HepG2 (cell line): ENCODE results near the gene AGGF1. TPM values are rescaled to one million over a fixed set of nuclear protein-coding genes. Genes with fewer than 3 reads are reported as not detected.

Source experiments
- ARID4A ChIP-seq: sonication (generic); formaldehyde crosslinking; IDR thresholded peaks from 2 replicates; pipeline ENCODE4 v1.5.0; 2020; ENCODE audit warnings: mild to moderate bottlenecking, missing genetic modification reagents, borderline replicate concordance
- BRCA1 ChIP-seq: sonication (generic); formaldehyde crosslinking; IDR thresholded peaks from 2 replicates; pipeline ENCODE4 v1.4.0; 2020; ENCODE audit warnings: missing genetic modification reagents
- CEBPB ChIP-seq: IDR thresholded peaks from 2 replicates; pipeline ENCODE4 v1.6.1; 2011; ENCODE audit warnings: low read depth, low read length, improper control_type of control experiment, borderline replicate concordance
- DNMT3B ChIP-seq: conservative IDR thresholded peaks from 2 replicates; pipeline ENCODE4 v1.6.1; 2016; ENCODE audit warnings: missing biosample characterization, control low read depth
- MED1 ChIP-seq: sonication (generic); formaldehyde crosslinking; IDR thresholded peaks from 2 replicates; pipeline ENCODE4 v1.4.0; 2020; ENCODE audit warnings: missing genetic modification reagents
- MIER3 ChIP-seq: IDR thresholded peaks from 2 replicates; pipeline ENCODE4 v1.6.1; 2016; ENCODE audit warnings: missing compliant biosample characterization, borderline replicate concordance
- UBTF ChIP-seq: sonication (generic); formaldehyde crosslinking; IDR thresholded peaks from 2 replicates; pipeline ENCODE4 v1.4.0; 2020; ENCODE audit warnings: mild to moderate bottlenecking, missing genetic modification reagents
- ZNF333 ChIP-seq: sonication (generic); formaldehyde crosslinking; IDR thresholded peaks from 2 replicates; pipeline ENCODE4 v1.4.0; 2020; ENCODE audit warnings: mild to moderate bottlenecking, missing genetic modification reagents, borderline replicate concordance
- polyA plus RNA-seq, 8 experiments: library from polyadenylated mRNA; depleted of rRNA in 3 of 8; stranded (reverse) in 7 of 8; unstranded in 1 of 8; fragments of >200 nt; fragmentation: Illumina TruSeq in 4 of 8; extraction: Trizol in 4 of 8; gene quantifications; 2 replicates each; pipeline versions ENCODE4 v1.2.1 to v1.2.3, GENCODE V29; 2011 to 2016; ENCODE audit warnings: low read depth in 4 of 8, missing spikeins in 1 of 8, mixed read lengths in 1 of 8; ENCODE audit not compliant: insufficient read depth in 1 of 8
- total RNA-seq, 5 experiments: library from RNA; depleted of rRNA; stranded (reverse); fragments of >200 nt; fragmentation: Illumina TruSeq; extraction: Trizol; gene quantifications; 2 replicates each; pipeline ENCODE4 v1.2.3, GENCODE V29; 2016; ENCODE audit warnings: low read depth in 1 of 5
- TF ChIP-seq, protein P1 (sequence below): sonication (generic); formaldehyde crosslinking; IDR thresholded peaks from 2 replicates; pipeline ENCODE4 v1.5.0; 2020; ENCODE audit warnings: missing genetic modification reagents
- TF ChIP-seq, protein P2 (sequence below): sonication (generic); formaldehyde crosslinking; conservative IDR thresholded peaks from 2 replicates; pipeline ENCODE4 v1.4.0; 2020; ENCODE audit warnings: mild to moderate bottlenecking, missing genetic modification reagents, moderate library complexity
- TF ChIP-seq, protein P3 (sequence below): sonication (generic); formaldehyde crosslinking; IDR thresholded peaks from 2 replicates; pipeline ENCODE4 v1.5.1; 2020; ENCODE audit warnings: missing genetic modification reagents, mild to moderate bottlenecking, borderline replicate concordance

Gene AGGF1
- total and polyA plus RNA-seq, 2 of the 13 experiments (the other 11 are each of a cell fraction or from before 2014, with no cell fraction given): 12.9 to 15.5 TPM

- TF ChIP-seq ARID4A (peak; percentile 90; the same call in 1 of the 2 replicates), MED1 (CRISPR knock-in tag) (peak; percentile 65), ZNF333 (CRISPR knock-in tag) (0 out of 2 replicates have a peak, but pooled peaks have one; percentile 89), CEBPB (peak; percentile 57), BRCA1 (CRISPR knock-in tag) (peak; percentile 94), DNMT3B (CRISPR knock-in tag) (peak; percentile 71), MIER3 (peak; percentile 56; the same call in 1 of the 2 replicates), UBTF (CRISPR knock-in tag) (peak; percentile 91)
- TF ChIP-seq, protein P1, sequence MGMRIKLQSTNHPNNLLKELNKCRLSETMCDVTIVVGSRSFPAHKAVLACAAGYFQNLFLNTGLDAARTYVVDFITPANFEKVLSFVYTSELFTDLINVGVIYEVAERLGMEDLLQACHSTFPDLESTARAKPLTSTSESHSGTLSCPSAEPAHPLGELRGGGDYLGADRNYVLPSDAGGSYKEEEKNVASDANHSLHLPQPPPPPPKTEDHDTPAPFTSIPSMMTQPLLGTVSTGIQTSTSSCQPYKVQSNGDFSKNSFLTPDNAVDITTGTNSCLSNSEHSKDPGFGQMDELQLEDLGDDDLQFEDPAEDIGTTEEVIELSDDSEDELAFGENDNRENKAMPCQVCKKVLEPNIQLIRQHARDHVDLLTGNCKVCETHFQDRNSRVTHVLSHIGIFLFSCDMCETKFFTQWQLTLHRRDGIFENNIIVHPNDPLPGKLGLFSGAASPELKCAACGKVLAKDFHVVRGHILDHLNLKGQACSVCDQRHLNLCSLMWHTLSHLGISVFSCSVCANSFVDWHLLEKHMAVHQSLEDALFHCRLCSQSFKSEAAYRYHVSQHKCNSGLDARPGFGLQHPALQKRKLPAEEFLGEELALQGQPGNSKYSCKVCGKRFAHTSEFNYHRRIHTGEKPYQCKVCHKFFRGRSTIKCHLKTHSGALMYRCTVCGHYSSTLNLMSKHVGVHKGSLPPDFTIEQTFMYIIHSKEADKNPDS: 0 out of 2 replicates have a peak, but pooled peaks have one; percentile 40
- TF ChIP-seq, protein P2, sequence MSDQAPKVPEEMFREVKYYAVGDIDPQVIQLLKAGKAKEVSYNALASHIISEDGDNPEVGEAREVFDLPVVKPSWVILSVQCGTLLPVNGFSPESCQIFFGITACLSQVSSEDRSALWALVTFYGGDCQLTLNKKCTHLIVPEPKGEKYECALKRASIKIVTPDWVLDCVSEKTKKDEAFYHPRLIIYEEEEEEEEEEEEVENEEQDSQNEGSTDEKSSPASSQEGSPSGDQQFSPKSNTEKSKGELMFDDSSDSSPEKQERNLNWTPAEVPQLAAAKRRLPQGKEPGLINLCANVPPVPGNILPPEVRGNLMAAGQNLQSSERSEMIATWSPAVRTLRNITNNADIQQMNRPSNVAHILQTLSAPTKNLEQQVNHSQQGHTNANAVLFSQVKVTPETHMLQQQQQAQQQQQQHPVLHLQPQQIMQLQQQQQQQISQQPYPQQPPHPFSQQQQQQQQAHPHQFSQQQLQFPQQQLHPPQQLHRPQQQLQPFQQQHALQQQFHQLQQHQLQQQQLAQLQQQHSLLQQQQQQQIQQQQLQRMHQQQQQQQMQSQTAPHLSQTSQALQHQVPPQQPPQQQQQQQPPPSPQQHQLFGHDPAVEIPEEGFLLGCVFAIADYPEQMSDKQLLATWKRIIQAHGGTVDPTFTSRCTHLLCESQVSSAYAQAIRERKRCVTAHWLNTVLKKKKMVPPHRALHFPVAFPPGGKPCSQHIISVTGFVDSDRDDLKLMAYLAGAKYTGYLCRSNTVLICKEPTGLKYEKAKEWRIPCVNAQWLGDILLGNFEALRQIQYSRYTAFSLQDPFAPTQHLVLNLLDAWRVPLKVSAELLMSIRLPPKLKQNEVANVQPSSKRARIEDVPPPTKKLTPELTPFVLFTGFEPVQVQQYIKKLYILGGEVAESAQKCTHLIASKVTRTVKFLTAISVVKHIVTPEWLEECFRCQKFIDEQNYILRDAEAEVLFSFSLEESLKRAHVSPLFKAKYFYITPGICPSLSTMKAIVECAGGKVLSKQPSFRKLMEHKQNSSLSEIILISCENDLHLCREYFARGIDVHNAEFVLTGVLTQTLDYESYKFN: peak; percentile 51
- TF ChIP-seq, protein P3, sequence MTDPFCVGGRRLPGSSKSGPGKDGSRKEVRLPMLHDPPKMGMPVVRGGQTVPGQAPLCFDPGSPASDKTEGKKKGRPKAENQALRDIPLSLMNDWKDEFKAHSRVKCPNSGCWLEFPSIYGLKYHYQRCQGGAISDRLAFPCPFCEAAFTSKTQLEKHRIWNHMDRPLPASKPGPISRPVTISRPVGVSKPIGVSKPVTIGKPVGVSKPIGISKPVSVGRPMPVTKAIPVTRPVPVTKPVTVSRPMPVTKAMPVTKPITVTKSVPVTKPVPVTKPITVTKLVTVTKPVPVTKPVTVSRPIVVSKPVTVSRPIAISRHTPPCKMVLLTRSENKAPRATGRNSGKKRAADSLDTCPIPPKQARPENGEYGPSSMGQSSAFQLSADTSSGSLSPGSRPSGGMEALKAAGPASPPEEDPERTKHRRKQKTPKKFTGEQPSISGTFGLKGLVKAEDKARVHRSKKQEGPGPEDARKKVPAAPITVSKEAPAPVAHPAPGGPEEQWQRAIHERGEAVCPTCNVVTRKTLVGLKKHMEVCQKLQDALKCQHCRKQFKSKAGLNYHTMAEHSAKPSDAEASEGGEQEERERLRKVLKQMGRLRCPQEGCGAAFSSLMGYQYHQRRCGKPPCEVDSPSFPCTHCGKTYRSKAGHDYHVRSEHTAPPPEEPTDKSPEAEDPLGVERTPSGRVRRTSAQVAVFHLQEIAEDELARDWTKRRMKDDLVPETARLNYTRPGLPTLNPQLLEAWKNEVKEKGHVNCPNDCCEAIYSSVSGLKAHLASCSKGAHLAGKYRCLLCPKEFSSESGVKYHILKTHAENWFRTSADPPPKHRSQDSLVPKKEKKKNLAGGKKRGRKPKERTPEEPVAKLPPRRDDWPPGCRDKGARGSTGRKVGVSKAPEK (CRISPR knock-in tag): no peak
These were observed at the start of gene AGGF1 (continued) for GRCh38 chr5:77030097-77031071.
